Nephron (organoid): Measurements from ENCODE around the gene PHYHIPL.

ENCODE experiments used
- H3K27ac Mint-ChIP-seq, 3 experiments: 2 replicates each; pipeline ENCODE4 v1.8.0; 2020; ENCODE audit warnings: mixed read lengths in 3 of 3, mild to moderate bottlenecking in 2 of 3, moderate library complexity in 1 of 3
- H3K27me3 Mint-ChIP-seq: 2 replicates; pipeline ENCODE4 v1.8.0; 2021; ENCODE audit warnings: low read depth, mild to moderate bottlenecking, moderate library complexity, mixed read lengths
- H3K36me3 Mint-ChIP-seq: 2 replicates; pipeline ENCODE4 v1.8.0; 2020; ENCODE audit warnings: low read depth, mixed read lengths
- H3K4me1 Mint-ChIP-seq: 2 replicates; pipeline ENCODE4 v1.8.0; 2020; ENCODE audit warnings: mixed read lengths
- H3K4me3 Mint-ChIP-seq, 3 experiments: 2 replicates each; pipeline ENCODE4 v1.8.0; 2020; ENCODE audit warnings: mild to moderate bottlenecking in 3 of 3, mixed read lengths in 3 of 3, moderate library complexity in 2 of 3
- H3K9me3 Mint-ChIP-seq: 2 replicates; pipeline ENCODE4 v1.8.0; 2020; ENCODE audit warnings: mixed read lengths
- CTCF ChIP-seq, 3 experiments: fragments of 200-600 bp; sonication (generic); IDR thresholded peaks; one replicate each; pipeline ENCODE4 v1.5.0; 2021; ENCODE audit warnings: antibody characterized with exemption in 3 of 3; ENCODE audit not compliant: unreplicated experiment in 3 of 3

PHYHIPL gene

GRCh38 chr10:59270492-59270891 is 94.0 kb downstream of the PHYHIPL start:
- Mint-ChIP-seq H3K36me3 (peaks cover 10% of the 10 kb centered on the region), H3K27ac (no peak overlapping the region), H3K9me3 (no peaks in the 10 kb centered on the region), H3K27me3 (peaks cover 4% of the 10 kb centered on the region), H3K4me3 (no peak overlapping the region), H3K4me1 (no peaks in the 10 kb centered on the region)
- no peak for TF ChIP-seq CTCF (IDR thresholded peaks at IDR 0.05; ENCODE audit: unreplicated experiment in 3 of 3)

- H3K4me1 Mint-ChIP-seq, result peaks cover 2% of the 10 kb centered on the region
- H3K9me3 Mint-ChIP-seq, result no peaks in the 10 kb centered on the region
- no peak for TF ChIP-seq CTCF (IDR thresholded peaks at IDR 0.05; ENCODE audit: unreplicated experiment in 3 of 3)
- H3K27me3 Mint-ChIP-seq, result peaks cover 4% of the 10 kb centered on the region
- peaks cover 10% of the 10 kb centered on the region for H3K36me3 Mint-ChIP-seq
- no peak overlapping the region for H3K27ac Mint-ChIP-seq
- H3K4me3 Mint-ChIP-seq, result no peak overlapping the region
These were observed 94.7 kb downstream of the PHYHIPL start for GRCh38 chr10:59271160-59271559.

GRCh38 chr10:59272061-59272460 is 95.6 kb downstream of the PHYHIPL start:
- H3K4me3 Mint-ChIP-seq, result no peak overlapping the region
- H3K4me1 Mint-ChIP-seq, result peaks cover 4% of the 10 kb centered on the region
- TF ChIP-seq CTCF (IDR thresholded peaks at IDR 0.05; ENCODE audit: unreplicated experiment in 3 of 3), result no peak
- H3K27me3 Mint-ChIP-seq, result peaks cover 4% of the 10 kb centered on the region
- H3K9me3 Mint-ChIP-seq, result no peaks in the 10 kb centered on the region
- H3K27ac Mint-ChIP-seq, result no peak overlapping the region
- peaks cover 10% of the 10 kb centered on the region for H3K36me3 Mint-ChIP-seq

GRCh38 chr10:59273445-59273844 is 97.0 kb downstream of the PHYHIPL start:
- no peaks in the 10 kb centered on the region for H3K36me3 Mint-ChIP-seq
- no peak for TF ChIP-seq CTCF (IDR thresholded peaks at IDR 0.05; ENCODE audit: unreplicated experiment in 3 of 3)
- H3K27ac Mint-ChIP-seq, result no peak overlapping the region
- peaks cover 4% of the 10 kb centered on the region for H3K4me1 Mint-ChIP-seq
- no peaks in the 10 kb centered on the region for H3K9me3 Mint-ChIP-seq
- H3K4me3 Mint-ChIP-seq, result no peak overlapping the region
- H3K27me3 Mint-ChIP-seq, result peaks cover 4% of the 10 kb centered on the region

- no peaks in the 10 kb centered on the region for H3K9me3 Mint-ChIP-seq
These were observed 99.7 kb downstream of the PHYHIPL start for GRCh38 chr10:59276133-59276532.

More at GRCh38 chr10:59276133-59276532, 99.7 kb downstream of the PHYHIPL start:
- H3K27ac Mint-ChIP-seq, result no peak overlapping the region
- no peak overlapping the region for H3K4me3 Mint-ChIP-seq
- peaks cover 11% of the 10 kb centered on the region for H3K4me1 Mint-ChIP-seq
- no peak for TF ChIP-seq CTCF (IDR thresholded peaks at IDR 0.05; ENCODE audit: unreplicated experiment in 3 of 3)
- no peaks in the 10 kb centered on the region for H3K36me3 Mint-ChIP-seq
- H3K27me3 Mint-ChIP-seq, result peaks cover 4% of the 10 kb centered on the region
